HG02852 (cell line): ENCODE measurements around the gene NFX1.
"Not testable (repeated sequence)": the region's sequence is repeated elsewhere in the genome, so short reads cannot be mapped to it uniquely, and the experiment has no call there.

ENCODE experiments used
- ATAC-seq: cut with Tn5 transposase; IDR thresholded peaks from one replicate; pipeline ENCODE4 v1.9.1; 2021; ENCODE audit warnings: mild to moderate bottlenecking, moderate library complexity; ENCODE audit not compliant: unreplicated experiment

The NFX1 gene

DNA sequence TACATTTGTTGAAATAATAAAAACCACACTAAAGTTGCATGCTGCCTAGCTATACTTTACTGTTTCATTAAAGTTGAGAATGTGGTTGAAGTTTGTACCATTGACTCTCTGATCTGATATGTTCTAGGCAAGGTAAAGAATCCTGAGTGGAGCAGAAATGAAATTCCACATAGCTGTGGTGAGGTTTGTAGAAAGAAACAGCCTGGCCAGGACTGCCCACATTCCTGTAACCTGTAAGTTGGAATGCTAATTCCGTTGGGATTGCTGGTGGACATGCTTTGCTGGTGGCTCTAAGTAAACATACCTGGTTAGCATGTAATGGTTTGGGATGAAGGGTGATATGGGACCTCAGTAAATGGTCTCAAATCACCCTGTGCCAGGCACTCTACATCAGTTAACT is 16.8 kb downstream of the NFX1 start:
- ATAC-seq: no peak

GRCh38 chr9:33309903-33310302 is 19.6 kb downstream of the NFX1 start:
- no peak for ATAC-seq

DNA sequence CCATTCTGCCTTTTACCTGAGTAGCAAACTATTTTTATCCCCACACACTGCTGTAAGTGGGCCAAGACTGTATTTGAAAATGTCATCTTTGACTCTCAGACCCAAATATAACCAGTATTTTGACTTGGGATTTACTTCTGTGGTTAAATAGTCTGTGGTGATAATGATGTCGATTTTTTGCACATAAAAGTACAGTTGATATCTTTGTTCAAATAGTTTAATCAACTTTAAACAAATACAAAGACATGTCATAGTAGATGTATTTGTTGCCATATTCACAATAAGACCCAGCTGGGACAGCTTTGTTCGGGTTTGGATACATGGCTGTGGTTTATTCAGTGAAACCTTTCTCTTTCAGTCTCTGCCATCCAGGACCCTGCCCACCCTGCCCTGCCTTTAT is 20.4 kb downstream of the NFX1 start:
- no peak for ATAC-seq

- ATAC-seq: no peak
Measured at GRCh38 chr9:33311953-33312352, 21.6 kb downstream of the NFX1 start.

DNA sequence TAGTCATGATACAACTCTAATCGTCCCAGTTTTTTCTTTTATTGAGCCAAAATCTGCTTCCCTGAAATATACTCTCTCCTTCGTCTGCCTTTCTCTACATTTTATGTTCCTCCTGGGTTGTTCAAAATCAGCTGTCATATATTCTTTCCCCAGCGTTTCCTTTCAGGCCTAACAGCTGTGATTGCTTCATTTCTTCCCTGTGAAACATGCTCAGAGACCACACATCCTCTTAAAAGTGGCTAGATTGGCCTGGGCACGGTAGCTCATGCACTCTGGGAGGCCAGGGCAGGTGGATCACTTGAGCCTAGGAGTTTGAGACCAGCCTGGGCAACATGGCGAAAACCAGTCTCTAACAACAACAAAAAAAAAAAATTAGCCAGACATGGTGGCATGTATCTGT is 25.1 kb downstream of the NFX1 start:
- no peak for ATAC-seq

DNA sequence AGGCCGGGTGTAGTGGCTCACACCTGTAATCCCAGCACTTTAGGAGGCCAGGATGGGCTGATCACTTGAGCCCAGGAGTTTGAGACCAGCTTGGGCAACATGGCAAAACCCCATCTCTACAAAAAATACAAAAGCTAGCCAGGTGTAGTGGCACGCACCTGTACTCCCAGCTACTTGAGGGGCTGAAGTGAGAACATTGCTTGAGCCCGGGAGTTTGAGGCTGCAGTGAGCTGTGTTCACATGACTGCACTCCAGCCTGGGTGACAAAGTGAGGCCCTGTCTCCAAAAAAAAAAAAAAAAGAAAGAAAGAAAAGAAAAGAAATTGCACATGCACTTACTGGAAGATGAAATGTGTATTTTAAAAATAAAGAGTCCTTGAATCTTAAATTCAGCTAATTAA is 26.8 kb downstream of the NFX1 start:
- ATAC-seq: not testable (repeated sequence)

DNA sequence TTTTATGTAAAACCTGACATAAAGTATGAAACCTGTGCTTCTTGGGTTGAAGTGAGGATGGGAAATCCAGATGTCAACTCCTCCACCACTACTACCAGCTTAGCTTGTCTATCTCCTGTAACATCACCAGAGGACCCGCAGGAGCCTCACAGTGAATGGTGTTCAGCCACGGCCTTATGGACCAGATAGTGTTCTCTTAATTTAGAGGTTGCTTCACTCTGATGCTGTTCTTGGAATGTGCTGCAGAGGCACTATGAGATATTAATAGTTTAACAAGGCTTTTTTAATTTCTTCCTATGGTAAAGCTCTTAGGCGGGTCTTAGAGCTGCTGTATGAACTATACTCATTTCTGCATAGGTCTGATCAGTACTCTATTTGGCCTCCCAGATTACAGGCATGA is 27.9 kb downstream of the NFX1 start:
- ATAC-seq: no peak

DNA sequence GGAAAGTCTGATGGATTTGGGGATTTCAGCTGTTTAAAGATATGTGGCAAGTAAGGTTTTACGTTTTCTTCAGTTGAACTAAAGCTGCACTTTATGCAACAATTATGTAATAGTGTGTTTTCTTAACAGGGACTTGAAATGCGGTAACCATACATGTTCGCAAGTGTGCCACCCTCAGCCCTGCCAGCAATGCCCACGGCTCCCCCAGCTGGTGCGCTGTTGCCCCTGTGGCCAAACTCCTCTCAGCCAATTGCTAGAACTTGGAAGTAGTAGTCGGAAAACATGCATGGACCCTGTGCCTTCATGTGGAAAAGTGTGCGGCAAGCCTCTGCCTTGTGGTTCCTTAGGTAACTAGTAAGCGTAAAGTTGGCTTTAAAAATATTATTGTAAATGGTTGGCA is 28.5 kb downstream of the NFX1 start:
- no peak for ATAC-seq

DNA sequence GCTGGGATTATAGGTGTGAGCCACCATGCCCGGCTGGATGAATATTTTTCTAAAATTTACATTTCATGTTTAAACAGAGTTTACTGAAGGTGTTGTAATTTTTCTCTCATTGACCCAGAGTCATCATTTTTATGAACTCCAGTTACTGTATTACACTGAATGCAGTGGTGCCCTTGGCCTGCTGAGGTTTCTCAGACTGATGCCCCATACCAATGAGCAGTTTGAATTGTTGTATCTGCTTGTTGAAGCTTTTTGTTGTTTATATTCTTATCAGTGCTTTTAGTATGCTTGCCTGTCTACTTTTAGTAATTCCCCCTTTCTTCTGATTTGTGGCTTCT is 29.9 kb downstream of the NFX1 start:
- no peak for ATAC-seq

DNA sequence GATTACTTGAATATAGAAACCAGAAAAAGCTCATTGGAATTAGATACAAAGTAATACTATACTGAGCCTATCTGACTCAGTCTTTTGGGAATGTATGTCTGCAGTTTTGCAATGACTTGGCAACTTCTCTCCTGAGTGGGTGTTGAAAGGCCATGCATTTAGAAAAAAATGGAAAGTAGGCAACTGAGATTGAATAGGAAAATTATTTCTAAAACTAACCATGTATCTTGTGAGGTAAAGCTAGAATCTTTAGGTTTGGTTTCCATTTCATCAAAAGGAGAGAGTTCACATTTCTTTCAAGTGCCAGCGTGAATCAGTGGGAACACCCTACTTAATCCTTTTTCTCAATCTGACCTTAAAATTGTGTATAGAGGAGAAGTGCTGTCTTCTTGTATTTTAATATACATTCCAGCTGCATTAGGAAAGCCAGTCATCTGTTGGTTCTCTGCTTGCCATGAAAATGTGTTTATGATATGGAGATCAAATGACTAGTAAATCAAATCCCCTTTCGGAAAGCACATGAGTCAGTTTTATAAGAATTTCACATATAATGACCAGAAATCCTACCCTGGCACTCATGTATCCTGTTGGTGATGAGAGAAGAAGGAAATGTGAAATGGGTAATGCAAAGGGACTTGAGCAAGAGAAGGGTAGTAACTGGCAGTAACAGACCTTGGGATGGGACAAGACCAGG is 30.4 kb downstream of the NFX1 start:
- ATAC-seq: no peak

DNA sequence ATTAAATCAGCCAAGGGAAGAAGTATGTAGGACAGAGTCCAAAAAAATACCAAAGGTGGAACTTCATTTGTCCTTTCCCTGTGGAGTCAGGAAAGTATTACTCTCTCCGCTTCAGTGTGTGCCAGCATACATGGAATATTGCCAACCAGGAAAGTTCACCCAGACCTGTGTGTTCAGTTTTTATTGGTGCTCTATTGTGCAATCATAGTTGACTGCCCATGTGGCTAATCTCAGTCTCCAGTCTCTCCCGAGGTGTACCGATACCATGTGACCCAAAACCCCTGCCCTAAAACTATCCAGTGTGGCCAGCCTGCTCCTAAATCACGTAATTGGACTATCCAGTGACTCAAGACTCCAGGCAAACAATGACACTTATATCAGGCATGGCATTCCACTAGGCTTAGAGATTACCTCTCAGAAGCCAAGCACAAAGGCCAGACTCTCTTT is 38.8 kb downstream of the NFX1 start:
- ATAC-seq: no peak

- ATAC-seq: no peak
Measured at GRCh38 chr9:33329979-33330378, 39.7 kb downstream of the NFX1 start.

DNA sequence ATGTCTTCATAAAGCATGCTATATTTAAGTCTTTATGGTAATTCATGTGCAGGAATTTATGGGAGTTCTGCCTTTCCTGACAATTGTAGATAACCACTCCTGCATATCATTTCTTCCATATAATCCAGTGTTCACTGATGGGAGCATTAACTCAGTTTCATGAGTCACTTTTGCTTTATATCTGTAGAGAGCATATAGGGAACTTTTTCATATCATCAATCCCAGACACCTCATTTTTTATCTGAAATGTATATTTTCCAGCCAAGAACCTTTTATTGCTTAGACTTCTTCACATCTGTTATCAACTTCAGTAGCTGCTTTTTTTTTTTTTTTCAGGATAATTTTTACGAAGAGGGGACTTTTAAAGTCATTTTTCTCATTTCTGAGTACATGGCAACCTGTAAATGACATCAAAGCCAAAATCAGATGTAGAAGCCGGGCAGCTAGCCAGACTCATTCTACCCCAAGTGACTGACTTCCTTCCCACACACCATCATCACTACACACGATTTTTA is 41.1 kb downstream of the NFX1 start:
- ATAC-seq: no peak

- no peak for ATAC-seq
Measured at GRCh38 chr9:33332011-33332410, 41.7 kb downstream of the NFX1 start.

- ATAC-seq: not testable (repeated sequence)
Measured at GRCh38 chr9:33332956-33333355, 42.6 kb downstream of the NFX1 start.

DNA sequence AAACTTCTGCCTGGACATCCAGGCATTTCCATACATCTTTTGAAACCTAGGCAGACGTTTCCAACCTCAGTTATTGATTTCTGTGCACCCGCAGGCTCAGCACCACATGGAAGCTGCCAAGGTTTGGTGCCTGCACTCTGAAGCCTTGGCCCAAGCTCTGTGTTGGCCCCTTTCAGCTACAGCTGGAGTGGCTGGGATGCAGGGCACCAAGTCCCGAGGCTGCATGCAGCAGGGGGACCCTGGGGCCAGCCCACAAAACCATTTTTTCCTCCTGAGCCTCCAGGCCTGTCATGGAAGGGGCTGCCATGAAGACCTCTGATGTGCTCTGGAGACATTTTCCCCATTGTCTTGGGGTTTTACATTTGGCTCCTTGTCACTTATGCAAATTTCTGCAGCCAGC is 49.9 kb downstream of the NFX1 start:
- ATAC-seq: no peak

DNA sequence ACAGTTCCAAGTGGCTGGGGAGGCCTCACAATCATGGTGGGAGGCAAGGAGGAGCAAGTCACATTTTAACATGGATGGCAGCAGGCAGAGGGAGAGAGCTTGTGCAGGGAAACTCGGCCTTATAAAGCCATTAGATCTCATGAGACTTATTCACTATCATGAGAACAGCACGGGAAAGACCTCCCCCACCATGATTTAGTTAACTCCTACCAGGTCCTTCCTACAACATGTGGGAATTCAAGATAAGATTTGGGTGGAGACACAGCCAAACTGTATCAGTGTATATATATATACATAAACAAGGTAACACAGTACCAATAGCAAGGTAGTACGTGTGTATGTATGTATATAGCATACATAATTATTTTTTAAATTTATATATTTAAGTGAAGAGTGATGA is 50.9 kb downstream of the NFX1 start:
- no peak for ATAC-seq

GRCh38 chr9:33344145-33344544 is 53.8 kb downstream of the NFX1 start:
- ATAC-seq: no peak

GRCh38 chr9:33346564-33346963 is 56.2 kb downstream of the NFX1 start:
- ATAC-seq: no peak

GRCh38 chr9:33348998-33349397 is 58.7 kb downstream of the NFX1 start:
- ATAC-seq: no peak

DNA sequence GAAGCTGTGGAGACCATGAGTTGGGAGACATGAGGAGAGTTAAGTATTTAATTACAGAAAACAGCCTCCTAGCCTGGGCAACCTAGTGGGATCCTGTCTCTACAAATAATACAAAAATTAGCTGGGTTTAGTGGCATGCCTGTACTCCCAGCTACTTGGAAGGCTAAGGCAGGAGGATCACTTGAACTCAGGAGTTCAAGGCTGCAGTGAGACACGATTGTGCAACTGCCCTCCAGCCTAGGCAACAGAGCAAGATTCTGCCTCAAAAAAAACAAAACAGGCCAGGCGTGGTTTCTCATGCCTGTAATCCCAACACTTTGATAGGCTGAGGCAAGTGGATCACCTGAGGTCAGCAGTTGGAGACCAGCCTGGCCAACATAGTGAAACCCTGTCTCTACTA is 59.4 kb downstream of the NFX1 start:
- ATAC-seq: no peak

GRCh38 chr9:33350310-33350709 is 60.0 kb downstream of the NFX1 start:
- ATAC-seq: no peak

GRCh38 chr9:33351547-33351946 is 61.2 kb downstream of the NFX1 start:
- ATAC-seq: no peak
